Endothelial cell of umbilical vein (primary cell): ENCODE measurements around the gene CCR3. TPM values are rescaled to one million over a fixed set of nuclear protein-coding genes. Genes with fewer than 3 reads are reported as not detected.

Experiments
- BruUV-seq: library from RNA; stranded (reverse); fragments of 400-500 nt; replicated peaks from 2 replicates; lab custom pipeline; 2021; lab: Mats Ljungman, UMichigan
- CTCF ChIA-PET: fragments of 300-600, 350-600 bp; sonication (Branson Sonifier 250); formaldehyde crosslinking; loops from one replicate; lab custom pipeline; 2021; ENCODE audit warnings: antibody characterized with exemption, inconsistent platforms; lab: Charles Lee
- POLR2A ChIA-PET: fragments of 300-600, 350-600 bp; sonication (Branson Sonifier 250); formaldehyde crosslinking; loops from one replicate; lab custom pipeline; 2021; ENCODE audit warnings: antibody characterized with exemption, inconsistent platforms; lab: Charles Lee
- DNase-seq: peaks from one replicate; pipeline ENCODE4 v3.0.0-alpha.2; 2011; ENCODE audit warnings: low read depth, low spot score
- FAIRE-seq: peaks from 2 replicates; lab custom pipeline; 2011; peaks lifted over from hg19 to GRCh38; lab: Jason Lieb, UNC
- H2AFZ ChIP-seq: 2 replicates; pipeline ENCODE4 v1.6.0; 2012; ENCODE audit warnings: low read depth, low read length, control low read depth, inconsistent platforms
- H3K27ac ChIP-seq: 2 replicates; pipeline ENCODE4 v1.5.1; 2011; ENCODE audit warnings: low read depth, mild to moderate bottlenecking, control low read depth, low read length, moderate library complexity; ENCODE audit not compliant: insufficient read depth
- H3K27me3 ChIP-seq, 2 experiments: 2 replicates each; pipeline versions ENCODE4 v1.6.0 to v1.6.1; 2011; ENCODE audit warnings: low read length in 2 of 2, mixed read lengths in 1 of 2; ENCODE audit not compliant: control insufficient read depth in 2 of 2, insufficient read depth in 2 of 2
- H3K36me3 ChIP-seq, 2 experiments: 2 replicates in 1 of 2; 3 replicates in 1 of 2; pipeline ENCODE4 v1.5.1; 2011; ENCODE audit warnings: low read length in 2 of 2, mild to moderate bottlenecking in 1 of 2, moderate library complexity in 1 of 2; ENCODE audit not compliant: control insufficient read depth in 2 of 2, insufficient read depth in 2 of 2; ENCODE audit errors: extremely low read depth in 1 of 2
- H3K4me1 ChIP-seq: 3 replicates; pipeline ENCODE4 v1.5.1; 2011; ENCODE audit warnings: mild to moderate bottlenecking, low read length; ENCODE audit not compliant: control insufficient read depth, insufficient read depth; ENCODE audit errors: extremely low read depth
- H3K4me2 ChIP-seq: 2 replicates; pipeline ENCODE4 v1.6.1; 2011; ENCODE audit warnings: low read length, control low read depth, mixed read lengths; ENCODE audit not compliant: insufficient read depth
- H3K4me3 ChIP-seq, 3 experiments: fragments of 200-600 bp in 1 of 3; sonication (generic), shearing (Covaris generic) in 1 of 3; replicated peaks in 1 of 3; 2 replicates each; pipeline ENCODE4 v1.5.1; 2011 to 2016; ENCODE audit warnings: control low read depth in 3 of 3, low read length in 3 of 3, mild to moderate bottlenecking in 2 of 3, inconsistent platforms in 1 of 3, low read depth in 1 of 3, moderate library complexity in 1 of 3; ENCODE audit not compliant: insufficient read depth in 1 of 3
- H3K79me2 ChIP-seq: 2 replicates; pipeline ENCODE4 v1.6.0; 2012; ENCODE audit warnings: low read length, inconsistent platforms; ENCODE audit not compliant: control insufficient read depth, insufficient read depth
- H3K9ac ChIP-seq: replicated peaks from 2 replicates; pipeline ENCODE3; 2011; ENCODE audit warnings: low read length, control low read depth; ENCODE audit not compliant: insufficient read depth; ENCODE audit errors: extremely low read depth
- H3K9me1 ChIP-seq: replicated peaks from 3 replicates; pipeline ENCODE4 v1.6.0; 2011; ENCODE audit warnings: mild to moderate bottlenecking, low read length; ENCODE audit not compliant: control insufficient read depth, insufficient read depth; ENCODE audit errors: extremely low read depth
- H3K9me3 ChIP-seq: replicated peaks from 2 replicates; pipeline ENCODE4 v1.5.1; 2012; ENCODE audit warnings: low read length, inconsistent platforms; ENCODE audit not compliant: control insufficient read depth, insufficient read depth
- H4K20me1 ChIP-seq: replicated peaks from 2 replicates; pipeline ENCODE3; 2011; ENCODE audit warnings: mild to moderate bottlenecking, low read length; ENCODE audit not compliant: control insufficient read depth, insufficient read depth; ENCODE audit errors: extremely low read depth
- EZH2 ChIP-seq: IDR thresholded peaks from 2 replicates; pipeline ENCODE4 v1.6.1; 2012; ENCODE audit warnings: borderline replicate concordance, low read depth, mild to moderate bottlenecking, moderate library complexity, low read length, inconsistent platforms; ENCODE audit not compliant: severe bottlenecking
- FOS ChIP-seq: IDR thresholded peaks from 2 replicates; pipeline ENCODE4 v1.6.1; 2011; ENCODE audit warnings: mild to moderate bottlenecking, low read length, moderate library complexity, borderline replicate concordance; ENCODE audit not compliant: insufficient read depth
- GATA2 ChIP-seq: IDR thresholded peaks from 2 replicates; pipeline ENCODE4 v1.7.0; 2011; ENCODE audit warnings: low read depth, mild to moderate bottlenecking, moderate library complexity, mixed read lengths, low read length; ENCODE audit not compliant: insufficient read length, insufficient read depth
- JUN ChIP-seq: IDR thresholded peaks from 2 replicates; pipeline ENCODE4 v1.6.1; 2011; ENCODE audit warnings: borderline replicate concordance, low read depth; ENCODE audit not compliant: insufficient read length, insufficient read depth
- MYC ChIP-seq: IDR thresholded peaks from one replicate; pipeline ENCODE4 v1.6.1; 2011; ENCODE audit warnings: mild to moderate bottlenecking, low read depth, low read length
- POLR2A ChIP-seq: IDR thresholded peaks from 2 replicates; pipeline ENCODE4 v1.6.1; 2012; ENCODE audit warnings: low read depth, mild to moderate bottlenecking, control low read depth, low read length
- POLR2AphosphoS5 ChIP-seq: IDR thresholded peaks from 2 replicates; pipeline ENCODE4 v1.6.1; 2012; ENCODE audit warnings: low read depth, mild to moderate bottlenecking, control low read depth, low read length, moderate library complexity; ENCODE audit not compliant: insufficient read depth
- dilution Hi-C: fragments of 300-500 bp; cut with MboI; formaldehyde crosslinking; loops from one replicate; pipeline ENCODE4 v1.15.0; 2019; ENCODE audit warnings: low sequenced_read_pairs; ENCODE audit not compliant: extremely low pct_ligation_motif_present
- intact Hi-C: fragments of 100-400 bp; cut with micrococcal nuclease; formaldehyde crosslinking; loops from one replicate; pipeline ENCODE4 v1.10.0; 2022
- polyA plus RNA-seq, 4 experiments: library from polyadenylated mRNA; depleted of rRNA in 3 of 4; stranded (reverse) in 3 of 4; unstranded in 1 of 4; fragments of >200 nt; gene quantifications; 2 replicates each; pipeline versions ENCODE4 v1.2.1 to v1.2.3, GENCODE V29; 2011 to 2012; ENCODE audit warnings: missing spikeins in 1 of 4
- total RNA-seq: library from RNA; stranded (reverse); gene quantifications from 2 replicates; pipeline ENCODE4 v1.2.3, GENCODE V29; 2021
- TF ChIP-seq, protein P1 (sequence below): IDR thresholded peaks from 2 replicates; pipeline ENCODE4 v1.6.1; 2011; ENCODE audit not compliant: insufficient read depth, insufficient read length
- TF ChIP-seq, protein P2 (sequence below), 2 donors: IDR thresholded peaks; 1 replicate in 1 of 2; 2 replicates in 1 of 2; pipeline ENCODE4 v1.5.1; 2011; ENCODE audit warnings: low read length in 2 of 2, mild to moderate bottlenecking in 2 of 2, moderate library complexity in 2 of 2, control low read depth in 1 of 2, inconsistent platforms in 1 of 2, low read depth in 1 of 2; ENCODE audit not compliant: insufficient read depth in 1 of 2; ENCODE audit errors: extremely low read depth in 1 of 2

The CCR3 gene
- total and polyA plus RNA-seq, 2 donors (not counting 3 experiments of a cell fraction or from before 2014, with no cell fraction given): not detected

DNA sequence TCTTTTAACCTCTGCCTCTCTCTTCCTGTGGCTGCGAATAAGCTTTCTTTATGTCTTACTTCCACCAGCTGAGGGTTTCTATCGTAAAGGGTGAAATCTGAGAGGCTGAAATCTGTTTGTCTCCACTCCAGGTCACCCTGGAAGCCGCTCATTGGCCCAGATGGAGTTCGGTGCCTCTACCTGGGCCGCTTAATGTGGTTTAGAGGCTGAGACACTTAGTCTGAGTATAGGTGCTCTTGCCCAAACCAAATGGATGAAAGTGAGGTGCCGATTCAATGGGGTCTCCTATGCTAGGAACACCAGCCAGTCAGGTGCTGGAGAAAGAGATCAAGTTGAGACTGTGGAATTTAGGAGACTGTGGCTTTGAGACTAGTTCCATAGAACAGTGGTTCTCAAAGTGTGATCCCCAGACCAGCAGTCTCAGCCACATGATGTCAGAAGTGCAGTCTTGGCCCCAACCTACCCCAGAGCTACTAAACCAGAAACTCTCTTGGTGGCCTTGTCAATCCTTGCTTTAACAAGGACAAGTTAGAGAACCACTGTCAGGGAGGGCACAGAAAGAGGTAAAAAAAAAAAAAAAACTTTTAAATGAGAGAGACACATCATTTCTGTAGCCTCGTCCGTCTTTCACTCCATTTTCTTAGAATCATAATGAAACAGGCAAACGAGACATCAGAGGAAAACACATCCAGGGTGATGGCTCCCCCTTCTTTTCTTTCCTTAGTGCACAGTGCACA, 56.8 kb downstream of the CCR3 start:
- no peaks in the 10 kb centered on the region for H3K4me1 ChIP-seq
- H3K4me2 ChIP-seq: no peak overlapping the region
- H3K79me2 ChIP-seq: no peaks in the 10 kb centered on the region
- H3K9ac ChIP-seq: no peak overlapping the region
- intact Hi-C loops: no loop called here
- dilution Hi-C loops: no loop called here
- ChIA-PET POLR2A (no interaction called here), CTCF (interaction anchor here (1.0 kb wide), 1 partner anchor 8 kb away, joined by 3 read pairs; no protein-coding TSS in a partner anchor)
- H3K4me3 ChIP-seq: no peak overlapping the region
- no TSS peak for BruUV-seq
- H3K9me1 ChIP-seq: no peaks in the 10 kb centered on the region
- H3K27me3 ChIP-seq: peaks cover 0 to 3% of the 10 kb centered on the region in 2 experiments
- H2AFZ ChIP-seq: no peak overlapping the region
- FAIRE-seq: no peak
- DNase-seq: no peak
- H3K9me3 ChIP-seq: no peaks in the 10 kb centered on the region
- no peak for TF ChIP-seq JUN
- TF ChIP-seq POLR2AphosphoS5: no peak
- TF ChIP-seq, protein P1, sequence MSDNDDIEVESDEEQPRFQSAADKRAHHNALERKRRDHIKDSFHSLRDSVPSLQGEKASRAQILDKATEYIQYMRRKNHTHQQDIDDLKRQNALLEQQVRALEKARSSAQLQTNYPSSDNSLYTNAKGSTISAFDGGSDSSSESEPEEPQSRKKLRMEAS: no peak
- no peak for TF ChIP-seq MYC
- no peak for TF ChIP-seq FOS
- TF ChIP-seq GATA2: no peak
- TF ChIP-seq EZH2: no peak
- TF ChIP-seq, protein P2, sequence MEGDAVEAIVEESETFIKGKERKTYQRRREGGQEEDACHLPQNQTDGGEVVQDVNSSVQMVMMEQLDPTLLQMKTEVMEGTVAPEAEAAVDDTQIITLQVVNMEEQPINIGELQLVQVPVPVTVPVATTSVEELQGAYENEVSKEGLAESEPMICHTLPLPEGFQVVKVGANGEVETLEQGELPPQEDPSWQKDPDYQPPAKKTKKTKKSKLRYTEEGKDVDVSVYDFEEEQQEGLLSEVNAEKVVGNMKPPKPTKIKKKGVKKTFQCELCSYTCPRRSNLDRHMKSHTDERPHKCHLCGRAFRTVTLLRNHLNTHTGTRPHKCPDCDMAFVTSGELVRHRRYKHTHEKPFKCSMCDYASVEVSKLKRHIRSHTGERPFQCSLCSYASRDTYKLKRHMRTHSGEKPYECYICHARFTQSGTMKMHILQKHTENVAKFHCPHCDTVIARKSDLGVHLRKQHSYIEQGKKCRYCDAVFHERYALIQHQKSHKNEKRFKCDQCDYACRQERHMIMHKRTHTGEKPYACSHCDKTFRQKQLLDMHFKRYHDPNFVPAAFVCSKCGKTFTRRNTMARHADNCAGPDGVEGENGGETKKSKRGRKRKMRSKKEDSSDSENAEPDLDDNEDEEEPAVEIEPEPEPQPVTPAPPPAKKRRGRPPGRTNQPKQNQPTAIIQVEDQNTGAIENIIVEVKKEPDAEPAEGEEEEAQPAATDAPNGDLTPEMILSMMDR (IDR thresholded peaks at IDR 0.05; ENCODE audit: extremely low read depth in 1 of 2, insufficient read depth in 1 of 2, low read depth in 1 of 2, low read length in 2 of 2): no peak
- no peak for TF ChIP-seq POLR2A
- H4K20me1 ChIP-seq: no peaks in the 10 kb centered on the region
- H3K27ac ChIP-seq: no peak overlapping the region
- no peaks in the 10 kb centered on the region for H3K36me3 ChIP-seq
